DMS53 (cell line): ENCODE results near the gene HM13.
A peak's percentile ranks its signal among the peaks of the same experiment; 100 is the strongest.
"Not testable (repeated sequence)": the region's sequence is repeated elsewhere in the genome, so short reads cannot be mapped to it uniquely, and the experiment has no call there.

Experiments
- DNase-seq: peaks from one replicate; lab custom pipeline; 2025; lab: John Stamatoyannopoulos, UW

Gene HM13

DNA sequence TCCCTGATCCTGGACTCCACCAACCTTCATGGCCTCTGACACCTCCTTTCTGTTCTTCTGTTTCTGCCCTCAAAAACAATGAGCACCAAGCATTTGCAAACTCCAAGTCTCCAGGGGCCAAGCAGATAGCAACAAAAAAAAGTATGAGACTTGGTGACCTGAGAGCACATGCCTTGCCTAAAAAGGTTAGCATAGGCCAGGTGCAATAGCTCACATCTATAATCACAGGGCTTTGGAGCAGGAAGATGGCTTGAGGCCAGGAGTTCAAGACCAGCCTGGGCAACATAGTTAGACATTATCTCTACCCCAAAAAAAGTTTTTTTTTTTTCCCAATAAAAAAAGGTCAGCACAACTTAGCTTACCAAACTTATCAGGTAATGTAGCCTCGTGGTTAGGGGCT is 13.7 kb upstream of the HM13 start:
- no peak for DNase-seq

DNA sequence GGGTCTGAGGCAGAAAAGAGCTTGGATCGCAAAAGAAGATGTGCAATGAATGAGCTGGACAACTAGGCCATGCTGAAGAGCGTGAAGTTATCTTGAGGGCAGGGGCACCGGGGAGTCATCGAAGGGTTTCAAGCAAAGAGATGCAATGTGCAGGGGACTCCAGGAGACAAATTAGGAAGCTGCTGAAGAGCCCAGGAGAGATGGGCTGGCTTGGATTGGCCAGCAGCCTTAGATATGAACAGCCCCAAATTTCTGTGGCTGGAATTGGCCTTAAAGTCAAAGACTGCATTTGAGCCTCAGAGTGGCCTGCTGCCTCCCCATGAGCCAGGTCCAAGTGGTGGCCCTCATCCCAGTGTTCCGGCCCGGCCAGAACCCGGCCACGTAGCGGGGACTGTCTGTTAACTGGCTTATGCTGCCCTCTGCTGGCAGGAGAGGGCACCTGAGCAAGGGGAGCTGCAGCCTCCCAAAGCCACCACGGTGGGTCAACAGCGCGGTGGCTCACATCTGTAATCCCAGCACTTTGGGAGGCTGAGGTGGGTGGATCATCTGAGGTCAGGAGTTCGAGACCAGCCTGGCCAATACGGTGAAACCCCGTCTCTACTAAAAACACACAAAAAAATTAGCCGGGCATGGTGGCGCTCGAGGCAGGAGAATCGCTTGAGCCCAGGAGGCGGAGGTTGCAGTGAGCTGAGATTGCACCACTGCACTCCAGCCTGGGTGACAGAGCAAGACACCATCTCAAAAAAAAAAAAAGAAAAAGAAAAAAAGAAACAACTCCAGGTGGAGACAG is 11.2 kb upstream of the HM13 start:
- peak; percentile 87 for DNase-seq

DNA sequence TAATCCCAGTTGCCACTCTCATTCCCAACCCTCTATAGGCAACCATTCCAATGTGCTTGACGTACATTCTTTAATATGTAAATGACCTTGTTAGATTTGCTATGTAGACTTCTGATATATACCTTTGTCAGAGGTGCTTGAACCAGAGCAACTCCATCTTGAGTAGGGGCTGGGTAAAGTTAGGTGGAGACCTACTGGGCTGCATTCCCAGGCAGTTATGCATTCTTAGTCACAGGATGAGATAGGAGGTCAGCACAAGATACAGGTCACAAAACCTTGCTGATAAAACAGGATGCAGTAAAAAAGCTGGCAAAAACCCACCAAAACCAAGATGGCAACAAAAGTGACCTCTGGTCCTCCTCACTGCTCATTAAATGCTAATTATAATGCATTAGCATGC is 8.3 kb upstream of the HM13 start:
- DNase-seq = no peak

DNA sequence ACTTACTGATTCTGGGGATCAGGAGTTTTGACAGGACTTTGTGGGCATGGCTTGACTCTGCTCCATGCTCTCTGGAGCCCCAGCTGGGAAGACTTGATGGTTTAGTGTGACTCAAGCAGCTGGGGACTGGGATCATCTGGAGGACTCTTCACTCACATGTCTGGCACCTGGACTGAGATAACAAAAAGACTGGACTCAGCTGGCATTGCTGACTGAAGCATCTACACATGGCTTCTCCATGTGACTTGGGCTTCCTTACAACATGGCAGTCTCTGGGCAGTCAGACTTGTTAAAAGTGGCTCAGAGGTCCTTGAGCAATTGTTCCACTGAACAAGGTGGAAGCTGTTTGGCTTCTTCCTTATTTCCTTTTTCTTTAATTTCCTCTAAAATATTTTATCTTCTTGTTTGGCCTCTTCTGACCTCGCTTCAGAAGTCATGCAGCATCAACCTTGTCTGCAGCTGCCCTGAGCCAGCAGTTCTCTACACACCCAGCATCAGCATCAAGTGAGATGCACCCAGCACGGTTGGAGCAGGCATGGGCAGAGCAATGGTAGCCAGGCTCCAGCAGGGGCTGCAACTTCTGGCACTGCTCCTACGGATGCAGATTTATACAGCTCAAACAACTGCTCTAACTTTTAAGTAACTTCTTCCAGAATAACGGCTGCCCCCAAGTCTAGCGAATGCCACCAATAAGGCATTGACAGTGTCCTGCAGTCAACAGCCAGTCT is 5.6 kb upstream of the HM13 start:
- DNase-seq = peak; percentile 63

DNA sequence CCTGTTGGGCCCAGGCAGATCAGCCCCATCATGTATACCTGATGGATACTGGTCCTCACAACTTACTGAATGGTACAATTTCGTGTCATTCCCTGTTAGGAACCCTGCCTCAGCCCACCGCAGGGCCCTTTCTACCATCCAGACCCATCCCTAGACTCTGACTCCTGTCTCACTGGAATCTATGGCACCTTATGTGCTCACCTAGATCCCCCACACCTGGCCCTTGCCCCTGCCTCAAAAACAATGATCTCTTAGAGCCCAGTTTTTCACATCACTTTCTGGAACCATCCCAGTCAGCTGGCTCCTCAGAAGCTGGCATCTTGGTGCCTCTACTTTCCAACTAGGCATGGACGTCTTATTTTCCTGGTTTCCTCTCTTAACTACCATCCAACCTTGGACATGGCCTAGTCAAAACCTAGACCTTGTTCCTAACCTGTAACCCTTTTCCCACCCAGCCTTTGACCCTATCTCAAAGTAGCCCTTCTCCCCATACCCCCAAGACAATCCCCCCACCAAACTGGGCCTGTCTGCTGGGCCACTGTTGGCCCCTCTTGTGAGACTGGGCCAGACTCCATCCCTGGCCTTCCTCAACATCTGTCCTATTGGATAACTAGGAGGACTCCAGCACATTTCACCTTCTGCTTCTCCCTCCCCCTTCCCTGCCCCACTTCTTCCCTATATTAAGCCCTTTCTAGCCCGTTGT is 981 bp downstream of the HM13 start:
- DNase-seq = no peak

DNA sequence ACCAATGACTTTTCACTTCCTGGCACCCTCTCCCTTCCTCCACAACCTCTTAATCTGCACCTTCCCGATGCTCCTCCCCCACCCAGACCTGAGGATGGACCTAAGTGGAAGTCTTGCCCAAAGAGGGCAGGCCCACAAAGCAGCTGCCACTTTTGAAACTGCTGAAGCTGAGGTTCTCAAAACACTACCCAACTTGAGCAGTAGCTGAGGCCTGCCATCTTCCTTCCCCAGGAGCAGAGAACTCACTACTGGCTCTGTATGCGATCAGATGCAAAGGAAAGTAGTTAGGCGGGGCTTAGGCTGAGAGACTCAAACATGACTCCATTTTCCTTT is 1.5 kb downstream of the HM13 start:
- no peak for DNase-seq

DNA sequence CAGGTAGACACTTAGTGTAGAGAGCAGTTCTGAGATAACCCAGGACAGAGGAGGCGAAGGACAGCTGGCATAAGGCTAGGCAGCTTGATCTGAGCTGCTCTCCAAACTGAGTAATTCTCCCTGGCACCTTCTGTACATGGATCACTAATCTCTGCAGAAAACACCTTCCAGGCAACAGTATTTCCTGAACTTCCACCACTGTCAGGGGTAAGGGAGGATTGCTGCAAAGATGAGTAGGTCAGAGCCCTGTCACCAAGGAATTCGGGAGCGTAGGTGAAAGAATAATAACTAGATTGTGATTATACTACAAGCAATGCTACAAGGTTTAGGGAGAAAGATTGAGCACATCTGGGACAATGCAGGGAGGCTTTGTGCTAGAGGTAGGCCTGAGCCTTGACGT is 1.9 kb downstream of the HM13 start:
- DNase-seq = no peak

DNA sequence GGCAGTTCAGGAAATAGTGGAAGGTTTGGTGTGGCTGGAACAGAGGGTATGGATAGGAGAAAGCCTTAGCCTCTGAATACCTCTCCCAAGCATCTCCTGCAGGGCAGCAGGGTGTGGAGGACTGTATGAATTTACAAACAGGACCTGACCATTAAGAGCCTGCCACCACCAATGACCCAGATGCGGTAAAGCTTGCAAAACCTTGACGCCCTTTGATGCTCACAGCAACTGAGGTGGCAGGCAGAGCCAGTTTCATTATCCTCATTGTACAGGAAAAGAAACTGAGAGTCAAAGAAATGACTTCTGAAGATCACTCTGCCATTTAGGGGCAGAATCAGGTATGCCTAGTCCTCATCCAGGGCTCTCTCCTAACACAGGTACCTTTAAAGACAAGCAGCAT is 2.4 kb downstream of the HM13 start:
- no peak for DNase-seq

DNA sequence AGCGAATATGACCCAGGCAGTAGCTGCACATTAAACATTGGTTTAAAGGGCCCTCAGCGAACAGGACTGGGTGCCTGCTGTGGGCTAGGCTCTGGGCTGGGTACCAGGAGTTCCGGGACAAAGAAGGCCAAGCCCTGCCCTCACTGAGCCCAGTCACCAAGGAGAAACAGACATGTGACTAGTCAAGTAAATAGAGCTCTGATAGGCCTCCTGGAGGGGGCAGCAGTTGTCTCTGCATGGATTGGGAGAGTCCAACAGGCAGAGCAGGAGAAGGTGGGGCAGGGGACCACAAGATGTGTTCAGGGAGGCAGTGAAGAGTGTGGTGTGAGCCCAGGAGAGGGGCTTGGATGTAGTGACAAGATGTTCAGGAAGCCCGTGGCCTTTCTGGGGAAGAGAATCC is 3.1 kb downstream of the HM13 start:
- DNase-seq = peak; percentile 50

DNA sequence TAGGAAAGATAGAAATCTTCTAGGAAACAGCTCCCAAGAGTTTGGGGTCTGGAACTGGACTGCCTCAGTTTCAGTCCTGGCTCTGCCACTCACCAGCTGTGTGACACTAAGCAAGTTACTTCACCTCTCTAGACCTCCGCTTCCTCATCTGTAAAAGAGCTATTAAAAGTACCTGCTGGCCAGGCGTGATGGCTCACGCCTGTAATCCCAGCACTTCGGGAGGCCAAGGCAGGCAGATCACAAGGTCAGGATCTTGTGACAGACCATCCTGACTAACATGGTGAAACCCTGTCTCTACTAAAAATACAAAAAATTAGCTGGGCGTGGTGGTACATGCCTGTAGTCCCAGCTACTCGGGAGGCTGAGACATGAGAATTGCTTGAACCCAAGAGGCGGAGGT is 7.0 kb downstream of the HM13 start:
- DNase-seq = not testable (repeated sequence)

DNA sequence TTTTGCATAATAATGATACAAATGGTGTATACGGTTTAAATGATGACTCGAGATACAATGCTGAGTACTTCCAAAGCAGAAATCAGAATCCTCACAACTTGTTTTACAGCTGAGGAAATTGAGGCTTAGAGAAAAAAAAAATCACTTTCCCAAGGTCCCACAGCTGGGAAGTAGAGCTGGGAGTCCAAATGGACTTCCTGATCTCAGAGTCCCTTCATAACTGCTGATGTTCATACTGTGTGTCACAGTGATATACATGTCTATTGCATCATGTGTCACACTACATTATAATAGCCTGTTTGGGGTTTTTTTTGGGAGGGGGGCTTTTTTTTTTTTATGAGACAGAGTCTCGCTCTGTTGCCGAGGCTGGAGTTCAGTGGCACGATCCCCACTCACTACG is 8.5 kb downstream of the HM13 start:
- DNase-seq = no peak

DNA sequence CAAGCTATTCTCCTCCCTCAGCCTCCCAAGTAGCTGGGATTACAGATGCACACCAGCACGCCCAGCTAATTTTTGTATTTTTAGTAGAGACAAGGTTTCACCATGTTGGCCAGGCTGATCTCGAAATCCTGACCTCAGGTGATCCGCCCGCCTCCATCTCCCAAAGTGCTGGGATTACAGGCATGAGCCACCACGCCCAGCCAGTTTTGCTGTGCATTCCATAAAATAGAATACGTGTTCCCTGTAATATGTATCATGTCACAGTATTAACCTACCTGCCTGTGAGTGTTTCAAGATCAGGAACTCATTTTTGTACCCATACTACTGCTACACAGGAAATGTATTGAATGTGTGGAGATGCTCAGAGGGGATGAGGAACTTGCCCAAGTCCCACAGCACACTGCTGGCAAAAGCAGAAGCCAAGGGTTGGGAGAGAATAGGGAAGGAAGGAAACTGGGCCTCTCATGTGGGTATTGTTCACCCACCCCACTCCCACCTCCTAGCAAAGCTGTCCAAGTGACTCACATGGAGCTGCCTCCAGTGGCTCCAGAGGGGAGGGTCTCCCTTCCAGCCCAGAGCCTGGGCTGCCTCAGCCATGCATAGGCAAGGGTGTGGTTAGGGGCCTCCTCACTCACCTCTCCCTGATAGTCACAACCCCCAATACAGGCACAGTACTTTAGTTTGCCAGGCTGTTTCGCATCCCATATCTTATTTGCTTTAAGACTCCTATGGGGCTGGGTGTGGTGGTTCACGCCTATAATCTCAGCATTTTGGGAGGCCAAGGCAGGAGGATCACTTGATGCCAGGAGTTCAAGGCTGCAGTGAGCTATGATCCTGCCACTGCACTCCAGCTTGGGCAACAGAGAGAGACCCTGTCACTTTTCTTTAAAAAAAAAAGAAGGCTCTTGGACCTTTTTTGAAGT is 9.4 kb downstream of the HM13 start:
- DNase-seq = no peak

DNA sequence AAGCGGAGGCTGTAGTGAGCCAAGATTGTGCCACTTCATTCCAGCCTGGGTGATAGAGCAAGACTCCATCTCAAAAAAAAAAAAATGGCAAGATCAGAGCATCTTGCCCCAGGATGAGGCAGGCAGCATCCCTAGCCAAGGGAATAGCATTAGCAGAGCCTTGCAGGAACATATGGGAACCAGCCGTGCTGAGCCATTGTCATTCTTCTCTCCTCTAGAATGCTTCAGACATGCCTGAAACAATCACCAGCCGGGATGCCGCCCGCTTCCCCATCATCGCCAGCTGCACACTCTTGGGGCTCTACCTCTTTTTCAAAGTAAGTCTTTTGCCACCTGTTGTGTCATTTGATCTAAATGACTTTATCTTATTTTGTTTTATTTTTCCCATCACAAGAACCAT is 13.0 kb downstream of the HM13 start:
- DNase-seq = no peak

DNA sequence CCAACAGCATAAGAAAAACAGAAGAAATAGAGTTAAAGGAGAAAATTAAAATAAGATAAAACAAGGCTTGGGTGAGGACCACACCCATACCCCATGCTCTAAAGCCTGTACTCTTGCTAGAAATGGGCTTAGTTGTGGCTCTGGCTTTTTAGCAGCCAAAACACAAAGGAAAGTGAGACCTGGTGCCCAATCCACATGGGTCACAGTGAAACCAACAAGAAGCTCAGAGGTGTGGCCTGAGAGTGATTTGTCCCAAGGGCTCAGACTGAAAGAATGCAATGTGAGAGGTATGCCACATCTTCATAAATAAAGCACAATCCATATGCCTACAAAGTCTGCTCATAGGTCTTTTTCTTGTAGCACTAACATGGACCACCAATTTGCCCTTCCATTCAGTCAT is 21.1 kb downstream of the HM13 start:
- no peak for DNase-seq

DNA sequence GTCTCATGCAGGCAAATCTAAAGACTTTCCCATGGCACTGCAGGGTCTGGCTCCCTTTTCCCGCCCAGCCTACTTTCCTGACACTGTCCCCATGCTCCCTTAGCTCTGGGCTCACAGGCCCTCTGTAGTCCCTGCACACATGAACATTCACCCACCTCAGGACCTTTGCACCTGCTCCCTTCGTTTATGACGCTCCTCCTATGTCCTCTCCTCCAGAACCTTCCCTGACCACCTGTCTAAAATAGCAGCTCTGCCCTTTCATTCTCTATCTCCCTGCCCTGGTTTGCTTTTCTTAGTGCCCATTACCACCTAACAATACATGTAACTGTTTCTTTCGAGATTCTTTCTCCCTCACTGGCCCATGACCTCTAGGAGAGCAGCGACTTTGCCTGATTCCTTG is 22.3 kb downstream of the HM13 start:
- no peak for DNase-seq

DNA sequence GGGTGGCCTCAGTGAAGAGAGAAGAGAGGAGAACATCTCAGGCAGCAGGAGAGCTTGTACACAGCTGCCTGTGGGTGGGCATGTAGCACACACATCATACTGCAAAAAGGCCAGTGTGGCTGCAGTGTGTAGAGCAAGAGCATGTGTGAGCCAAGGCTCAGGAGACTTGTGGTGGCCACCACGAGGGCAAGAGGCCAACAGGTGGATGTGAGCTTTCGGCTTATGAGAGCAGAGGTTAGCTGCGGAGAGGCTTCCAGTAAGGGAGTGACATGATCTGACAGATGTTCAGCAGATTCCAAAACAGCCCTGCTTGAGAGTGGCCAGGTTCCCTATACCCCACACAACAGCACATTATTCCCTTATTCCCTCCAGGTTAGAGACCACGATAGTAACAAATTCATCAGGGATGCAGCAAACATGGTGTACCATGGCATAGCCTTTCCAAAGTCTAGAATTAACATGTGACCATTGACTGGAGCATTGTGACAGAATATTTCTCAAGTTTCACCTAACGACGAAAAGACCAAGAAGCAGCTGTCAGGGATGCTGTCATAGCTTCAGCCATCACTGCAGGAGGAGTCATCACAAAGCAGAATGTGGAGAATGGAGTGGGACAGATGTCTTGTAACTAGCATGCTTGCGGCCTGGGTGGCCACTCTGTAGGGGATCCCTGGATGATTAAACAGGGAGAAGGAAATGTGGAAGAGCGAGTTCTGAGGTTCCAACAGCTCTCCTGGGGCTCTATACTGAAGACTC is 23.1 kb downstream of the HM13 start:
- no peak for DNase-seq

DNA sequence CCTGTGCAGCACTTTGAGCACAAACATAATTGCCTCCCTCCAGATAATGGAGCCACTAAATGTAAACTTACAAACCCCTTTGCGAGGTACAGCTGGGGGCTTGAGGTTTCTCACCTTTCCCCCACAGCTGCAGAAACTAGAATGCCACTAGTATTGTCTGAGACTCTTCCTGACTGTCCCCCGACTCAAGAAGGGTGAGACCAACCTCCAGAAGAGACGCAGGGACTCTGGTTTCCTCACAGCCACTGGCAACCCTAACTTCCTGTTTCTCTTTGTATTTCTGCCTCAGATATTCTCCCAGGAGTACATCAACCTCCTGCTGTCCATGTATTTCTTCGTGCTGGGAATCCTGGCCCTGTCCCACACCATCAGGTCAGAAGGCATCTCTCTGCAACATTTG is 23.6 kb downstream of the HM13 start:
- no peak for DNase-seq

DNA sequence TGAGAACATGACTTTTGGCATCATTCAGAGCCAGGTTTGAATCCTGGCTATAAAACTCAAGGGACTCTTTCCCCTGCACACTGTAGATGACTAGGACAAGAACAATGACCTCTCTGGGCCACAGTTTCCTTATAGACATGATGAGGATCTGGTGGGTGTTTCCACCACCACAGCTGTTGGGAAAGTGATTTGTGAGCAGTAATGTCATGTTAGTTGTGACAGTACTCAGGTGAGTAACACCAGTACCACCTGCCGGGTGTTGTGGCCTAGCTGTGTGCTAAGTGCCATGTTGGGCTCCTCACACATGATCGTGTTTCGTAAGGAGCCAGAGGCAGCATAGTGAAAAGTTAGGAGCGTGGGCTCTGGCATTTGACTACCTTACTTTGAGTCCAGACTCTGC is 24.1 kb downstream of the HM13 start:
- no peak for DNase-seq

DNA sequence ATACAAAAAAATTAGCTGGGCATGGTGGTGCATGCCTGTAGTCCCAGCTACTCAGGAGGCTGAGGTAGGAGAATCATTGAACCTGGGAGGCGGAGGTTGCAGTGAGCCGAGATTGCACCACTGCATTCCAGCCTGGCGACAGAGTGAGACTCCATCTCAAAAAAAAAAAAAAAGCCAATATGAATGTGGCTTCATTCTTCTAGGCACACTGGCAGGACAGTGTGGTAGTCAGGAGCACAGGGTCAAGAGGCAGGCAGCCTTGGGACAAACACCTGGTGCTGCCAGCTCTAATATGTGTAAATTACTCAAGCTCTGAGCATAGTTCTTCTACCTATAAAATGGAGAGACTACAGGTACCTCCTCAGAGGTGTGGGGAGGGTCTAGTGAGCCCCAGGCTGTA is 25.4 kb downstream of the HM13 start:
- DNase-seq = not testable (repeated sequence)

DNA sequence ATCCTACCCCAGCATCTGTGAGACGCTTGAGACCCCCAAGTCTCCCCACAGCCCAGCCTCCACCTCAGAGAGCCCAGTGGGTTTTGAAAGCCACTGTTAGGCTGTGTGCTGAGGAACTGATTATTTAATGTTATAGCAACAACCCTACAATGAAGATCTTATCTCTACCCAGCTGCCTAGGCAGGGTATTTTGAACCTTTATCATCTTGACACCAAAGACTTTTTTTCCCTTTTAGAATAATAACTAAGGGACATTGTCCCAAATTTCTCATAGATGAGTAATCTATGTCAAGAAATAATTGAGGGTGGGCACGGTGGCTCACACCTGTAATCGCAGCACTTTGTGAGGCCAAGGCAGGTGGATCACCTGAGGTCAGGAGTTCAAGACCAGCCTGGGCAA is 26.2 kb downstream of the HM13 start:
- no peak for DNase-seq

DNA sequence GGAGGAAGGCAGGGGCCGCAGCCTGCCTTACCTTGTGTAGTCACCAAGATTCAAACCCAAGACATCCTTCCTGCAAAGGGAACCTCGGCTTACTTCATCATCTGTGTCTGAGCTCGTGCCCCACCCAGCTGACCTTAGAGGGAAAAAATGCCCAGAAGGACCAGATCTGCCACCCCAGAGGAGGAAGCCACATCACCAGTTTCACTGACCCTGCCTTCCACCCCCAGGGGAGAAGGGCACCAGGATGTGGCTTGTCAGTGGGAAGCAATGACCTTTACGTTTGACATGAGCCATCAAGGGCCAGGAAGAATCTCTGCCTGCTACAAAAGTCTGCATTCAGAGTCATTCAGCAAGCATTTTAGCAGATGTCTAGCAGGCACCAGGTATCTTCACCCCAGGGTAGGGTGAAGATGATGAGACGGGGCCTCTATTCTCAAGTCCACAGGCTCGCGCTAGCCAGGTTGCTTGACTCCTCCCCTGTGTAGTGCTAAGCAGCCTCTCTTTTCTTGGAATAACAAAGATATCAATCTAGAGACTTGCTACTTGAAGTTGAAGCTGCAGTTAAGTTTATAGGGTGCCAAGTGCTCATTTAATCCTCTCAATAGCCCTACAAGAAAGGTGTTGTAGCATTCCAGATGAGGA is 28.1 kb downstream of the HM13 start:
- DNase-seq = no peak
